ENCODE measurements around the gene EPS8L1. TPM values are rescaled to one million over a fixed set of nuclear protein-coding genes. Genes with fewer than 3 reads are reported as not detected.
"Not testable (repeated sequence)": the region's sequence is repeated elsewhere in the genome, so short reads cannot be mapped to it uniquely, and the experiment has no call there.

Gene EPS8L1
- polyA plus RNA-seq (2011; rRNA removed) (3.6 and 4.4 TPM in 2 replicates), polyA minus RNA-seq (2011; rRNA and poly(A)+ RNA removed) (1.2 TPM in 2 replicates)

GRCh38 chr19:55075371-55075998 is at the start of gene EPS8L1:
Gene EPS8L1 (plus strand): TSS chr19:55075869. CDS start chr19:55076445, 576 bp downstream.
- no peak within 1 kb of the TSS for H3K4me3 ChIP-seq (ENCODE audit: low read depth, low read length)
- TF ChIP-seq, protein P1, sequence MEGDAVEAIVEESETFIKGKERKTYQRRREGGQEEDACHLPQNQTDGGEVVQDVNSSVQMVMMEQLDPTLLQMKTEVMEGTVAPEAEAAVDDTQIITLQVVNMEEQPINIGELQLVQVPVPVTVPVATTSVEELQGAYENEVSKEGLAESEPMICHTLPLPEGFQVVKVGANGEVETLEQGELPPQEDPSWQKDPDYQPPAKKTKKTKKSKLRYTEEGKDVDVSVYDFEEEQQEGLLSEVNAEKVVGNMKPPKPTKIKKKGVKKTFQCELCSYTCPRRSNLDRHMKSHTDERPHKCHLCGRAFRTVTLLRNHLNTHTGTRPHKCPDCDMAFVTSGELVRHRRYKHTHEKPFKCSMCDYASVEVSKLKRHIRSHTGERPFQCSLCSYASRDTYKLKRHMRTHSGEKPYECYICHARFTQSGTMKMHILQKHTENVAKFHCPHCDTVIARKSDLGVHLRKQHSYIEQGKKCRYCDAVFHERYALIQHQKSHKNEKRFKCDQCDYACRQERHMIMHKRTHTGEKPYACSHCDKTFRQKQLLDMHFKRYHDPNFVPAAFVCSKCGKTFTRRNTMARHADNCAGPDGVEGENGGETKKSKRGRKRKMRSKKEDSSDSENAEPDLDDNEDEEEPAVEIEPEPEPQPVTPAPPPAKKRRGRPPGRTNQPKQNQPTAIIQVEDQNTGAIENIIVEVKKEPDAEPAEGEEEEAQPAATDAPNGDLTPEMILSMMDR (IDR thresholded peaks at IDR 0.05; ENCODE audit: insufficient read depth, low read depth, low read length) = no peak
- no peaks in the 10 kb centered on the region for H3K27me3 ChIP-seq (ENCODE audit: control insufficient read depth, insufficient read depth, low read length)
- ChIA-PET CTCF (no interaction called here), POLR2A (no interaction called here)
- H3K36me3 ChIP-seq (ENCODE audit: control insufficient read depth, insufficient read depth, low read length) = no peaks in the 10 kb centered on the region
- no peak for DNase-seq (ENCODE audit: low read depth)

- H3K36me3 ChIP-seq (ENCODE audit: control insufficient read depth, insufficient read depth, low read length); H3K27me3 ChIP-seq (ENCODE audit: control insufficient read depth, insufficient read depth, low read length); POLR2A ChIA-PET; H3K4me3 ChIP-seq (ENCODE audit: low read depth, low read length); CTCF ChIA-PET; DNase-seq (ENCODE audit: low read depth): not testable (repeated sequence)
Measured at GRCh38 chr19:55027140-55027471, 48.6 kb upstream of the EPS8L1 start.

- ChIA-PET CTCF (no interaction called here), POLR2A (no interaction called here)
- Histone ChIP-seq H3K27me3 (ENCODE audit: control insufficient read depth, insufficient read depth, low read length) (no peaks in the 10 kb centered on the region), H3K36me3 (ENCODE audit: control insufficient read depth, insufficient read depth, low read length) (no peaks in the 10 kb centered on the region), H3K4me3 (ENCODE audit: low read depth, low read length) (no peak overlapping the region)
- DNase-seq (ENCODE audit: low read depth) = no peak
- TF ChIP-seq, protein P1 (IDR thresholded peaks at IDR 0.05; ENCODE audit: insufficient read depth, low read depth, low read length) = no peak
Measured at GRCh38 chr19:55027472-55028337, 48.0 kb upstream of the EPS8L1 start.

DNA sequence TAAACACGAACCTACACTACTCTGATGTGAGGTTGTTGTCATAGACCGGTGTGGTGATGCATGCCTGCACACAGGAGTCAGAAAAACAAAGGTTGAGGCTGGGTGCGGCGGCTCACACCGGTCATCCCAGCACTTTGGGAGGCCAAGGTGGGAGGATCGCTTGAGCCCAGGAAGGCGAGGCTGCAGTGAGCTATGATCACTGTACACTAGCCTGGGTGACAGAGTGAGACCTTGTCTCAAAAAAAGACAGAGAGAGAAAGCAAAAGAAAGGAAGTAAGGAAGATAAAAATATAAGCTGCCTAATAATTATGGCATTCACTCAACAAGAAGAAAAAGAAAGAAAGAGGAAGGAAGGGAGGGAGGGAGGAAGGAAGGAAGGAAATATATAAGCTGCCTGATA is 46.9 kb upstream of the EPS8L1 start:
- CTCF ChIA-PET = no interaction called here
- POLR2A ChIA-PET = no interaction called here
- no peak for DNase-seq (ENCODE audit: low read depth)

DNA sequence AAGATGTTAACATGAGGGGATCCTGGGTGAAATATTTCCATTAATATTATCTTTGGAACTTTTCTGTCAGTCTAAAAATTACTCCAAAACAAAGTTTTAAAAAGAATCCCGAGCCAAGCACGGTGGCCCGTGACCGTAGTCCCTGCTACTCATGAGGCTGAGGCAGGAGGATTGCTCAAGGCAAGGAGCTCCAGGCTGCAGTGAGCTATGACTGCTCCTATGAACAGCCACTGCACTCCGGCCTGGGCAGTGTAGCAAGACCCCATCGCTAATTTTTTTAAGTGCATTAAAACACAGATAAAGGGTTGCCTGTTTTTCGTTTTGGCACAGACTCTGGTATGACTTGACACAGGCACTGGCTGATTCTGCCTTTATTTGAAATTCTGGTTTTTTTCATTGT is 44.5 kb upstream of the EPS8L1 start:
- ChIA-PET POLR2A (no interaction called here), CTCF (no interaction called here)

More for the DNA sequence above, 46.9 kb upstream of the EPS8L1 start:
- Histone ChIP-seq H3K4me3 (ENCODE audit: low read depth, low read length) (no peak overlapping the region), H3K36me3 (ENCODE audit: control insufficient read depth, insufficient read depth, low read length) (no peaks in the 10 kb centered on the region), H3K27me3 (ENCODE audit: control insufficient read depth, insufficient read depth, low read length) (no peaks in the 10 kb centered on the region)
- TF ChIP-seq, protein P1 (IDR thresholded peaks at IDR 0.05; ENCODE audit: insufficient read depth, low read depth, low read length) = no peak

More for the DNA sequence above, 44.5 kb upstream of the EPS8L1 start:
- no peak overlapping the region for H3K4me3 ChIP-seq (ENCODE audit: low read depth, low read length)
- no peaks in the 10 kb centered on the region for H3K36me3 ChIP-seq (ENCODE audit: control insufficient read depth, insufficient read depth, low read length)
- no peak for DNase-seq (ENCODE audit: low read depth)
- H3K27me3 ChIP-seq (ENCODE audit: control insufficient read depth, insufficient read depth, low read length) = no peaks in the 10 kb centered on the region
- TF ChIP-seq, protein P1 (IDR thresholded peaks at IDR 0.05; ENCODE audit: insufficient read depth, low read depth, low read length) = no peak

Data from BJ (cell line).